GM18909 (cell line): ENCODE data around the gene CRHR1.

Source experiments
- ATAC-seq: cut with Tn5 transposase; IDR thresholded peaks from one replicate; pipeline ENCODE4 v1.9.1; 2021; ENCODE audit warnings: mild to moderate bottlenecking; ENCODE audit not compliant: unreplicated experiment, poor library complexity

The CRHR1 gene

DNA sequence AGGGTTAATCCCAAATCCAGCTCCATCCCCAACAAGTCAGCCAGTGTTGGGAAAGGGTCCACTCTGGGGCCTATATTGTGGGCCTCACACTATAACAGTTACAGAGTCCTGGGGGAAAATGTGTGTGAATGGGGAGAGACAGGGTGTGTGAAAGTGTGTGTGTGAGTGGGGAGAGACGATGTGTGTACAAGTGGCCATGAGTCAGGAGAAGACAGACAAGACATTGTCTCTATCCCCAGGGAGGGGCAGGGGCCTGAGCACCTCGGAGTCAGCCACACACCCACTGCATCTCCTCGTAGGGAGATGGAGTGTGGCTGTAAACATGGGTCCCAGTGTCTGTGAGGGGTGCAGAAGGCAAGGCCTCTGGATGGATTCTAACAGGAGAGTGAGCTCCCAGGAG is 2.9 kb downstream of the CRHR1 start:
- no peak for ATAC-seq

DNA sequence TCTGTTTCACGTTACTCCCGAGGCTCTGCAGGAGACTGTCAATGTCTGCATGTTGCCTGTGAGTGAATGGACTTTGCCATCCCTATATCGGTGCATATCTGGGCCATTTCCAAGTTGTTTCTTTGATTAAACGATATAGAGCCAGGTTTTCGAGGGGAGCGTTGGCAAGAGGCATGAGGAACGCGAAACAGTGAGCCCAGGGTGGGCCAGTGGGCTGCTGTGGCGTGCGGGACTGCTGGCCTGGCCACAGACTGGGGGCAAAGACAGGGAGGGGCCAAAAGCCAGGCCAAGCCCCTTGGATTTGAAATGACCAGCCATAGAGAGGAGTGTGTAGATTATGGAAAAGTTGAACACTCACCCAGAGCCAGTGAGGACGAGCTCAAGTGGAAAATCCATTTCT is 3.5 kb downstream of the CRHR1 start:
- ATAC-seq, result no peak

DNA sequence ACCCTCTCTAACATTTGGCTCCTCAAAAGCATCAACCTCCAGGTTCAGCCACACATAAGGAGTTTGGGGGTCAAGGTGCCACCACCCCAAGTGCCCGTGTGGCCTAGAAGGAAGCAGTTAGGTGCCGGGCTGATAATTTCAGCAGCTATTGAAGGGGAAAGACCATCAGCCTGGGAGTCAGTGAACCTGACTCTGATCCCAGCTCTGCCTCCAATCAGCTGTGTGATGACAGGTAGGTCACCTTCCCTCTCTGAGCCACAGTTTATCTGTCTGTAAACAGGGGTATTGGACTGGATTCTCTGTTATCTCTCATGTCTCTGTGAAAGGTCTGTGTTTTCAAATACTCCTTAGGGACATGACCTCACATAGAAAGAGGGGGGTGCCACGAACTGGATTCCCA is 3.9 kb downstream of the CRHR1 start:
- ATAC-seq, result no peak

DNA sequence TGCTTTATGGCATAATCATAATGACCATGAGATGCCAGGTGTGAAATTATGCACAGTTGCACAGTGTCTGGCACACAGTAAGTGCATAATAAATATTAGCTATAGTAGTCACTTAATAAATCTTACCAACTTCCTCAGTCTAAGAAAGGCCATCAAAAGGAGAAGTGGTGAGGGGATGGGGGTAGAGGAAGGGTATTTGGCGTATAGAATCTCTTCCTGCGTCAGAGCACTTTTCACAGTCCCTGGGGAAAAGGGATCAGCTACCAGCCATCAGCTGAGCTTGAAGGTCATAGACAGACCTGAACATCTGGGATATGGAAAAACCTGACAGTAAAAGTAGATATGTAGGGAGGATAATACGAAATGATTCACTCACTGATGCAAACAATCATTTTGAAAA is 5.8 kb downstream of the CRHR1 start:
- ATAC-seq, result no peak

DNA sequence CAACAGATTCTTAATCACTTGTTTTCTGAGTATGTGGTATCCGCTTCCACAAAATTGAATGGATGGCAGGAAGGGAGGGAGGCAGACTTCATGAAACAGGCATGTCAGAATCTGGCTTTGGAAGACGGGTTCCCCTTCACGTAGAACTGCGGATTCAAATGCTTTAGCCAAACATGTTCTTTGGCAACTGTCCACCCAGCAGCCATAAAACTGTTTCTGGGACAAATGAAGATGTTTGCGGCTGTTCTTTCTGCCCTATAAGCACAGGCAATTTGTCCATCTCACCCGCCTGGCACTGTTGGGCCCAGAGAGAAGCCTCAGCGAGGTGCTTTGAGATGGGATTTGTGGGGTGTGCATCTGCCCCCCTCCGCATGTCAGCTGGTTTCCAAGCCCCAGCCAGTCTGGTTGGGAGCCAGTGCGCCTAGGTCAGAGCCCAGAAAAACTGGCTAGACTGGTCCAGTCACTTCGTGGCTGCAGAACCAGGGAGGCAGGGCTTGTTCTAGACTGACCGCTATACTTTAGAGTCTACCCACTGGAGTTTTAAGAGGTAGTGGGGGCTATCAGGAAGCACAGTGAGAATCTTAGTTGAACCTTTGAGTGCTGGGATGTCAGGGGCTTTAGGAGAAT is 6.3 kb downstream of the CRHR1 start:
- ATAC-seq, result no peak

DNA sequence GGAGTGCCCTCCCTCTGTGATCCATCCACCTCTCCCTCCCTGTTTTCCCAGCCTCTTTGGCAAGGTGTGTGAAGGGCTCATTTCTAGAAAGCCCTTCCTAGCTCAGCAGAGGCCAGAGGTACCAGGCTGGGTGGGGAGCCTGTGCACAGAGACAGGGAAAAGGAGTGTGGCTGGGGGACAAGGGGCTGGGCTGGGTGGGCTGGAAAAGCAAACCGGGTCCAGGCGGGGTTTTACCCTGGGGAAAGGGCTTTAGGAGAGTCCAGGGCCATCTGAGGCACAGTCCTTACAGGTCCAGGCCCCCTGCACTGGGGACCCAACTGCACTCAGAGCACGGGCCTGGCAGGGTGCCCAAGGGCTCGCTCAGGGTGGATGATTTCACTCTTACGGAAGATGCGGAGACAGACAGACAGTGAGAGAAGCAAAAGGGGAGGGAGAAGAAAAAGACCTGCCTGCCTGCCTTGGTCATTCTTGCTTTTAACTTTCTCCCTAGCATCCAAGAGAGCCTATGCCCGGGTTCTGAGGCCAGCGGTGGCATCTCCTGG is 7.0 kb downstream of the CRHR1 start:
- no peak for ATAC-seq

DNA sequence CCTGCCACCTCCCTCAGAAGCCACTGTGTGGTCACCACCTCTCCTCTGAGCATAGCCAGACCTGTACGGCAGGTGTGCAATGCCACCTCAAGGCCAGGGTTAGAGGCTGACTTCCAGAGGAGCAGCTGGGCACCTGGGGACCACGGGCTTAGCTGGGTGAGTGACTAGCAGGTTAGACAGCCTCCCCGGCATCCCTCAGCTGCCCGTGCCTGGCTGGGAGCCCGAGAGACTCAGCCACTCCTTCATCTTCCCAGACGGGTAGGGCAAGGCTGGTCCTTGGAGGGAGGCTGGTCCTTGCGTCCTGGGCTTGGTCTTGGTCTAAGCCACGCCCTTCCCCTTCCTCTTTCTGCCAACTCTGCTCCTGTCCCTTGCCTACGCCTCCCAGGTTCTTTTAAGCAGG is 7.8 kb downstream of the CRHR1 start:
- ATAC-seq, result no peak

DNA sequence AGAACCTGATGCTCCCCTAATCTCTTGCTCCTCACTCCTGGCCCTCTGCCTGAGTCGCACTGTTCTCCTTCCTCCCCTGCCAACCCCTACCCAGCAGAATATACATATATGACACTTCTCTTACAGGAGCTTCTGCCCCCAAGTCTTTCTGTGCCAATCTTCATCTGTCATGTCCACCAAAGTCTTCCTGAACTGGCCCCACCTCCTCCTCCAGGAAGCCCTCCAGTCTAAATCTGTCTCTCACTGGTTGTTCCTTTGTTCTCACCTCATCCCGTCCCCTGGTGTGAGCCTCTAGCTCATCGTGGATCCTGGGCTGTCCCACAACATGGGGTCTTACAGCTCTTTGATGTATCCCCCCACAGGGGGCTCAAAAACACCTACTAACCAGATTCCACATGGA is 8.3 kb downstream of the CRHR1 start:
- no peak for ATAC-seq

DNA sequence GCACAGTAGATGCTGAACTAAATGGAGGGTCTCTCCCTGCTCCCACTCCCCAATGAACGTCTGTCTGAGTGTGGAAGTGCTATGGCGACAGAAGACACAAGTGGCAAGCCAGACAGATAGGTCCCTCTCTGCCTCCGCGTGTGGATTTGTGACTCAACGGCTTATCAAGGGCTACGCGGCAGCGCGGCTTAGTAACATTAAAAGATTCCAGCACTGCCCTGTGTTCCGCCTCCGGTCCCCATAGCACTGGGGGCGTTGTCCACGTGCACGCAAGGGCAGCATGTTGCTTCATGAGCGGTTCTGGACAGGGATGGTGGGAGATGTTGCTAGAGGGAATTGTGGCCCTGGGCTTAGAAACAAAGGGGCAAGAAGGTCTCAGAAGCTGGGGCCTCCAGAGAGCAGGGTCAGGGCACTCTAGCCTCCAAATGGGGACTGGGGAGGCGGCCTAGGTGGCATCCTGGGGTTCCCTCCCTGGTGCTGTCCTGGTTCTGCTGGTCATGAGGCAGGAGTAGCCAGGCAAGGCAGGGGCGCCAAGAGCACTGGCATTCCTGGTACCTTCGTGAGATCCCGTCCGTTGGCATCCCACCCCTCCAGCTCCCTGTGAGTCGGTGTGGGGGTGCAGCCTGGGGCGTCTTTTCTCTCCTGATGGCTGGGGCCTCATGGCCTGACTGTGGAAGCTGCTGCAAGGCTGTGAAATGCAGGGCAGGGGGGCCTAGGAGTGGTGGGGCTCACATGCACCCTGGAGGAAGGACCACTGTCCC is 9.1 kb downstream of the CRHR1 start:
- no peak for ATAC-seq

DNA sequence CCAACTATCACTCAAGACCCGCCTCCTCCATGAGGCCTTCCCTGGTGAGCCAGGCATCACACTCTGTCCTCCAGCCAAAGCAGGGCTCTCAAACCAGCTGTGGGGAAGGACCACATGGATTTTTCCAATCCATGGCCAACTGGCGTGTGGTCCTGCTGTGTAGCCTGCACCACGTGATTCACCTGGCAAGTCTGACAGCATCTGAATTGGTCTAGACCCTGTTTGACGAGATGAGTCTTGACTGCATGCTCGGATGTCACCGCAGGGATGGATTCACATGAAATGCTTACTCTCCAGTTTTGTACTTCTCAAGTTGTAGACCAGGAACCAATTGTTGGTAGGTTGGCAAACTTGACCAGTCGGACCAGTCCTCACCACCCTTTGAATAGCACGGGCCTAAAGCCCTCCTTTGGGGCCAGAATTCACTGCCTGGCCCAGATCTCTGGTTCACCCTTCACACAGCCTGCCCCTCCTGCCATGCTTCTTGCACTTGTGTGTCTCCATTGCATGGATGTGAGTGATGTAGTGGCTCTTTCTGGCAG is 9.9 kb downstream of the CRHR1 start:
- ATAC-seq, result no peak

DNA sequence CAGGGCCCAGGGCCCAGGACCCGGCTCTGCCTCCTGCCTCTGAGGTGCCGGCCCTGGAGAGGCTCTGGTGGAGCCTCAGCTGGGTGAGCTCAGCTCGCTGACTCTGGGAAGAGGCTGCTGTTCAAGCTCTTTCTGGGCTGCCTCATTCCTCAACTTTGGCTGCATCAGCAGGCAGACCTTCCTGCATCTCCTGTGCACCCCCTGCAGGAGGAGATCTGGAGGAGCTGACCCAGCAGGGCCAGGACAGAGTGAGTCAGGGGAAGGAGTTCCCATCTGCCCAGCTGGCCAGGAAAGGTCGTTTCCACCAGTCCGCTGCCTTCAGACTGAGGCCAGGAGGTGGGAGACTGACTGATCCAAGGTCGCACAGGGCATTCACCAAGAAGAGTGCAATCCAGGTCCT is 10.7 kb downstream of the CRHR1 start:
- no peak for ATAC-seq

DNA sequence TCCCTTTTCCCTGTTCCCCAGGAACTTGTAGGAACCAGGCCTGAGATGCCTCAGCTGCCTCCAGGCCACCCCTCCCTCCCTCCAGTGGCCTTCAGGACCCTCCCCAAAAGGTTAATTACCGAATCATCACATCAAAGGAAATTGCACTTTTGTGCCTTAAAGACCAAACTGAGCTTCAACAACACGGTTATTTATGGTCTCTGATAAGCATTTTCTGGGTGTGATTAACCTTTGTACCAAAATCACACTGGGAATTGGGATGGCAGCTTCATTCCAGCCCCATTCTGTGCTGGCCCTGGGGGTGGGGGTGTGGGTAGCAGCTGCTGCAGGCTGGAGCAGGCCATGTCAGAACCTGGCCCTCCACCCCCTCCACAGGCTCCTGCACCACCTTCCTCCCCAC is 16.7 kb downstream of the CRHR1 start:
- no peak for ATAC-seq

DNA sequence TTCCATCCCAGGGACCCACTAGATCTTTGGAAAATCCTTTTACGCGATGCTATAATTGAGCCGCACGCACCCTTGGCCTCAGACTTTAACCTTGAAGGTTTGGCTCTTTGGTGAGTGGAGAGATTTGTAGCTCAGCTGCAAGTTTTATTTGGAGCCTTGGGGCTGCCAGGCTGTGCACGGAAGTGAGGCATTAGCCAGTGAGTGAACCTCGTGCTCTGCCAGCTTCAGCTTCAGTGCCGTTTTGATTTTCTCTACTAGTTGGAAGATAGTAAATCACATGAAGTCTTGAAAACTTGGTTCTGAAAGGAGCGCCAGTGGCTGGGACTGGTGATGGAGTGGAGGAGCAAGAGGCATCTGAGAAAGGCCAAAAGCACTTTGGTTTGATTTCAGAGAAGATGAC is 17.3 kb downstream of the CRHR1 start:
- no peak for ATAC-seq

DNA sequence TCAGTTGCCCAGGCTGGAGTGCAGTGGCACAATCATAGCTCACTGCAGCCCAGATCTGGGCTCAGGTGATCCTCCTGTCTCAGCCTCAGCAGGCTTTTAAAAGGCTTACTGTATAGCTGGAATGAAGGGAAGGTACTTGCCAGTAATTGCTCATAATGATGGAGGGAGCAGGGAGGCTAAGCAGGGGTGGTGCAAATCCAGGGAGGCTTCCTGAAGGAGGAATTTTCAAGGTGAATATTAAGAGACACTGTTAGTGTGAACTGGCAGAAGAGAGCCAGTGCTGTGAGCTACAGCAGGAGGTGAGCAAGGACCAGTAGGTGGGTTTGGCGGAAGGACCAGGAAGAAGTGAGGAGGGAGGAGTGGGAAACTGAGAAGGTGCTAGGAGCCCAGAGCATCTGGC is 24.7 kb downstream of the CRHR1 start:
- ATAC-seq, result no peak

DNA sequence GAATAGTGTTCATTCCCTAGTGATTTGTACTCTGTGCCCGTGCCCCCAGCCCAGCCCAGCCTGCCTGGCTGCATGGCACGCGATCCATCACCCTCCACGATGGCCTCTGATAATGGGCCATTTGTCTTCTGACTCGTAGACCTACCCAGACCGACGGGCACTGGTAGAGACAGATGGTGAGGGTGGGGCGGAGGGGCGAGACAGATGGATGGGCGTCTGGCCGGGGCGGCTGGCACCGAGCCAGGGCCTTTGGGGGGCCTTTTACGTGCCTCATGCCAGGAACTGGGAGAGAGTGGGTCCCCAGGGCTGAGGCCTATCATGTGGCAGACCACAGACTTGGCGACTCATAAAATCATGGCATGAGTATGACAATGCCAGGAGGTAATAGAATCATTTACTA is 25.4 kb downstream of the CRHR1 start:
- no peak for ATAC-seq

DNA sequence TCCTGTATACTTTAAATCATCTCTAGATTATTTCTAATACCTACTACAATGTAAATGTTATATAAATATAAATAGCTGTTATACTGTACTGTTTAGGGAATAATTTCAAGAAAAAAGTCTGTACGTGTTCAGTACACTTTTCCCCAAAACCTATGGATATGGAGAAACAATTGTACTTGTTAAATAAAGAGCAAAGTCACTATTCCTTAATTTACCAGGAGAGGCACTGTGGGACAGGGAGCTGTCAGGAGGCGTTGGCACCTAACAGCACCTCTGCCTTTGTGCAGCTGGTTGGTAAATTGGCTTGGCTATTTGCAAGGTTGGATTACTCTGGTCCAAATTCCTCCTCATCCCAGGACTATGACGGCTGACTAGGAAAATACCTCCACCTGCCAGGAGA is 28.0 kb downstream of the CRHR1 start:
- no peak for ATAC-seq

DNA sequence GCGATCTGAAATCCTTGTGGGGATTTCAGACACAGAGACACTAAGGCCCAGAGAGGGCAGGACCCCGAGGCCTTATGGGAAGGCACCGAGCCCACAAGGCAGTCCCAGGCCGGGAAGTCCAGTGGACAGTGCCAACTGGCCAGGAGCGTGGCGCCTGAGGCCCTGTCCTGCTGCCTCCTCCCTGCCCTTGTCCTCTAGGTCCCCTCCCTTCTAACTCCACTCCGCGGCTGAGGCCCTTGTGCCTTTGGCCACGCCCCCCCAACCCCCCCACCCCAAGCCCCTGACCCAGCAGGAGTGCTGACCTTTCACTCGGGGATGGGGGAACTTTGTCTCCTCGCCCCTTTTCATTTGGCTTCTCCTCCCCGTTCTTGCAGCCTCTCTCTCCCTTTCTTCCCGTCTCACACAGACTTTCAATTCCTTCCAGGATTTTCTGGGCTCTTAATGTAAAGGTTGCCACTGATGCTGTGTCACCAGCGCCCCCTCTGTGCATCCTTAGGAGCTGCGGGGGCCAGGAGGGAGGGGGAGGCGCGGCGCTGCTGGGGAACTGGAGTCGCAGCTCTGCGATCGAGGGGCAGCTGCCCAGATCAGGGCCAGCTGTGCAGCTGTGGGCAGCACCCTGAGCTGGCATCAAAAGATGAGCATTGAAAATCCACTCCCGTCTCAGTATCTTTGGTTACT is 29.1 kb downstream of the CRHR1 start:
- no peak for ATAC-seq

DNA sequence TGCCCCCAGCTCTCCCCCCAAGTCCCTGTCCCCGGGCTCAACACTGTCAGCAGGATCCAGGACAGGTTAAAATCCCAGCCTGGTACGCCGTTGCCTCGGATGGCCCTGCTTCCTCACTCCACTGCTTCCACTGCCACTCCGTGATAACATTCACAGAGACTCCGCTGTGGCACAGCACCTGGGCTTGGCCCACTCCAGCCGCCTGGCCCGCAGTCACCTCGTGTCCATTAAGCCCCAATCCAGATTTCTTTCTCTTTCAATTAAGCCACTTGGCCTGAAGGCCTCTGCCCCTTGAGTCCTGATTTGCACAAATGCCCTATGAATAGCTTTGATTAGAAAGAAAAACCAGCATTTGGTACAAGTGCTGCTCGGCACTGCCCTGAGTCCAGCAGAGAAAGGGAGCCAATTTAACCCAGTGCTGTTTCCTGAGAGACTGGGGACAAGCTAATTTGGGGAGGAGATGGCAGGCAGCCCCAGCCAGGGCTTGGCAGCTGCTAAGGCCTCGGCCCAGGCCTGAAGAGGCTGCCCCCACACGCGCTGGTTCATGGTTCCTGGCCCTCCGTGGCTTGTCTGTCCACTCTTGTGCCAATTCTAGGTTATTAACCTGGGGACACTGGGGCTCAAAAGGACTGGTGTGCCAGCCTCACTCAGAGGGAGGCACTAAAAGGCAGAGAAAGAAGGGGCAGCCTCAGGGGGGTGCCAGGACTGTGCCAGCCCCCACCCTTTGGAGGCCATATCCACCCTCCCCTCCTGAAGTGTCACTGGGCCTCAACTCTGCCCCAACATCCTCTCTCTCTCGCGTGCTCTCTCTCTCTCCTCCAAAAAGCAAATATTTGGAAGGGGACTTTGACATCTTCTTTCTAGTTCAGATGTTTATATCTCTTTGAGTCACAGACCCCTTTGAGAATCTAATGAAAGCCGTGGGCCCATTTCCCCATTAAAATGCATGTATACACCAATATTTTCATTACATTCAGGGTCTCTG is 30.8 kb downstream of the CRHR1 start:
- ATAC-seq, result no peak

DNA sequence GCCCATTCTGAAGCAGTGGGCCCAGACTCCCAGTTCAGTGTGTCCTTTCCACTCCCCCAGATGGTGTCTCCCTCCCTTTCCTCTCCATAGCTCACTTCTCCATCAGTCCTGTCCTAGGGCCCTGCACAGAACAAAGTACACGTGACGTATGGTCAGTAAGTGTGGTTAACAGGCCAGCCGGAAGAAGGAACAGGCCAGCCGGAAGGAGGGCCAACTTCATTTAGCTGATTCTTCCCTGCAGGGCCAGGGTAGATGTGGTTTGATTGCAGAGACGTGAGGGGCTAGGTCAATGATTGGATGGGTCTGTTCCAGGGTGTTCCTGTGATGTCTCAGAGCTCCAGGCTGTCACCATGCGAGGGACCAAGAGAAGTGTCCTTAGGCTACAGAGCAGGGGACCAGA is 31.6 kb downstream of the CRHR1 start:
- no peak for ATAC-seq

DNA sequence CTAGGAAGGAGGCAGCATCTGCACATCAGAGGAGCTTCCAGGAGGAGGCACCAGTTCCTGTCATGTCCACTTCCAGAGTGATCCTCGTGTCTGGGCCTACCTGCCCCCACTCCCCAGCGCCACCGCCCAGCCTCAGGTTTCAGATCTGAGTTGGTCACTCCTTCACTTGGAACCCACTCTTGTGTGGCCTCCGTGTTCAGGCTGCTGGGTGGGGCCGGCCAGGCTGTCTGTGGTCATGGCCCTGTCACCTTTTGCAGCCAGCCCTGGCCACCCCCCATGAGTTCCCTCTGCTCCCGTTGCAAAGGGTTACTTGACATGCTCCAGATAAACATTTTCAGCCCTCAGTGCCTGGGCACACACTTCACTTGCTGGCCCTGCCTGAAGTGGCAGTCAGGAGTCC is 33.9 kb downstream of the CRHR1 start:
- no peak for ATAC-seq
